HG03378 (cell line): ENCODE data around the gene PNPLA3.

Experiments used
- ATAC-seq: cut with Tn5 transposase; IDR thresholded peaks from one replicate; pipeline ENCODE4 v1.9.1; 2021; ENCODE audit warnings: mild to moderate bottlenecking, moderate library complexity; ENCODE audit not compliant: unreplicated experiment

PNPLA3 gene

GRCh38 chr22:43988116-43988820, 64.7 kb downstream of the PNPLA3 start:
- no peak for ATAC-seq

DNA sequence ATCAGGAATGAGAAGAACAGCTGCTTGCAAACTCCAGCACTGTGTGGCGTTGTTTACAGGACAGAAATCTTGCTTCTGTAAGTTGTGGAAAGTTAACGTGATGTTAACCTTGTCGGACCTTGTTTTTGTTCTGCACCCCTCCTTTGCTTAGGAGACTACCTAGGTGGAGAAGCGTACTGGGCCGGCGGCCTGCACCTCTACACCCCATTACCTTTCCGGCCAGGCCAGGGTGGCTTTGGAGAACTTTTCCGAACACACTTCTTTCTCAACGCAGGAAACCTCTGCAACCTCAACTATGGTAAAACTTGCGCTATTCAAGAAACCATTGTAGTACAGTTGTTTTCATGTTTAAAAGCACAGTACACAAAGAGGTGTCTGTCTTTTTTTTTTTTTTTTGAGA, 65.4 kb downstream of the PNPLA3 start:
- ATAC-seq = no peak

- no peak for ATAC-seq
Measured at GRCh38 chr22:43990044-43990443, 66.4 kb downstream of the PNPLA3 start.

- no peak for ATAC-seq
Measured at GRCh38 chr22:43991316-43992020, 67.9 kb downstream of the PNPLA3 start.

DNA sequence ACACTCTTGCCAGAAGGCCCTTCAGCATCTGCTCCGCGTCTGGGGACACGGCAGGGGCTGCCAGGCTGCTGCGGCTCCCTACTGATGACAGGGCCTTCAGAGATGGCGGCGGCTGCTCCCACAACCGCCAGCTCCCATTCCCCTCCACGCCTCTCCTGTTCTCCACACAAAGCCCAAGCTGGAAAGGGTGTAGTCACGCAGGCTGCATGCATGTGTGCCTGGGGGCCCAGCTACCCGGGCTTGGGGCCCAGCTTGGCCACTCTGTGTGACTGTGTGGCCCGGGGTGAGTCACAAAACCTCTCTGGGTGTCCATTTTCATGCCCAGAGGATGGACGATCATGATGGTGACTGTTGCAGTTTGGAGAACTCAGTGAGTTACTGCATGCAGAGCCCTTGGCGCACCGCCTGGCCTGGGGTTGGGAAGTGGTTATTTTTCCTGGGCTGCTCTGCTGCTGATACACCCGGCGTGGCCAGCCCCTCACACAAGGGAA, 68.8 kb downstream of the PNPLA3 start:
- no peak for ATAC-seq

DNA sequence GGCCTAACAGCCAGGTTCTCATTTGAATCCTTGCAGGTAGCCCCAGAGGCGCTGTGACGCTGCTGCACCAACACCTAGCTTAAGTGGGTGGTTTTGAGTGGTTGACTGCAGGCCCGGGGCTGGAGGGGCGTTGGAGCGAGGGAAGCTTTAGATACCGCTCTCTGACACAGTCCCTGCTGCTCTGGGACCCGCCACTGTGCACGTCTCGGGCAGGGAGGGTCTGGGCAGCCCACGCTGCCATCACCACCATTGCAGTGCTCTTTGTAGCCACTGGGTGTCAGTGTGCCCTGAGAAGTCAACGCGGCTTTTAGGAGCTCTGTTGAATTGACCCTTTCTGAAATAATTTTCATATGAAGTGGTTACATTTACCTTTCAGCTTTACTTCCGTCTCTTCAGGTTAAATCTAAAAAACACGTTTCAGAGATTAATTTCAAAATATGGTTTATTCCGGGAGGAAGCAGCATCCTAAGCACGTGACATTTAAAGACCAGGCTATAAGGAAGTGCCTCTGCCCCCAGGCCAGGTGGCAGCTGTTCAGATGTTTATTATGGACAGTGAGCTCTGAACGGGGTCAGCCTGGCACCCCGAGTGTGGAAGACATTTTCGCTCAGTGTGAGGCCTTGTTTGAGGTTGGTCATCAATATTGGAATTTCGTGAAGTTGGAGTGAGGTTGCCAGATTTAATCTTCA, 69.6 kb downstream of the PNPLA3 start:
- ATAC-seq = no peak

DNA sequence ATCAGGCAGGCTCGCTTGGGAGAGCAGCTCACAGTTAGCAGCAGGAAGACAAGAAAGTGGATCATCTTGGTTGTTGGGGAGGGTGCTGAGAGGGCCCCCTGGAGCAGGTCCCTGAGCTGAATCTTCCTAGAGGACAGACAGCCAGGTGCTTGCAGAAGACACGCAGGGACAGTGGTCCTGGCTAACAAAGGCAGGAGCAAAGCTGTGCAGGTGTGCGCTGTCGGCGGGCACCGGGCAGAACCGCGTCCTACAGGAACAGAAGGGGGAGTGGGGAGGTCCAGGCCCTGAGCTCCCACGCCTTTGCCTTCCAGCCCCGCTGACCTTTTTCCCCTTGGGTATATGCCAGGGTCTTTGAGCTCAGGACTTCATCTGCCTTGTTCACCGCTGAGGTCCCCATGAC, 70.4 kb downstream of the PNPLA3 start:
- ATAC-seq = no peak

DNA sequence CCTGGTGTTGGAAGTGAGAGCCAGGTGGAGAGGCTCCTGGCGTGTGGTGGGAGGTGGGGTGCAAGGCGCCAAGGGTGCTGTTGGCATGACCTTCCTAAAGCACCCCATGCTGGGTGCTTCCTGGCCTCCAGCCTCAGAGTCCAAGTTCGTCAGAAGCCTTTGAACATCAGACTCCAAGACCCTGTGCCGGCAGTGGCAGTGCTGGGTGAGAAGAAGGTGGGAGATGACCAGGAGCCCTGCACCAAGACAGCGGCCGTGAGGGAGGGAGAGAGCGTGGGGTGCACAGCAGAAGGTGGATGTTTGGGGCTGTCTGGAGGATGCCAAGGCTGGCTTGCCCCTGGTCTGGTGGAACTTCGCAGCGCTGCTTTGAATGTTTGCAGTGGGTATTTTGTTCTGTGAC, 70.8 kb downstream of the PNPLA3 start:
- no peak for ATAC-seq

GRCh38 chr22:43995057-43995685, 71.6 kb downstream of the PNPLA3 start:
- no peak for ATAC-seq

GRCh38 chr22:43995798-43996169, 72.2 kb downstream of the PNPLA3 start:
- no peak for ATAC-seq

DNA sequence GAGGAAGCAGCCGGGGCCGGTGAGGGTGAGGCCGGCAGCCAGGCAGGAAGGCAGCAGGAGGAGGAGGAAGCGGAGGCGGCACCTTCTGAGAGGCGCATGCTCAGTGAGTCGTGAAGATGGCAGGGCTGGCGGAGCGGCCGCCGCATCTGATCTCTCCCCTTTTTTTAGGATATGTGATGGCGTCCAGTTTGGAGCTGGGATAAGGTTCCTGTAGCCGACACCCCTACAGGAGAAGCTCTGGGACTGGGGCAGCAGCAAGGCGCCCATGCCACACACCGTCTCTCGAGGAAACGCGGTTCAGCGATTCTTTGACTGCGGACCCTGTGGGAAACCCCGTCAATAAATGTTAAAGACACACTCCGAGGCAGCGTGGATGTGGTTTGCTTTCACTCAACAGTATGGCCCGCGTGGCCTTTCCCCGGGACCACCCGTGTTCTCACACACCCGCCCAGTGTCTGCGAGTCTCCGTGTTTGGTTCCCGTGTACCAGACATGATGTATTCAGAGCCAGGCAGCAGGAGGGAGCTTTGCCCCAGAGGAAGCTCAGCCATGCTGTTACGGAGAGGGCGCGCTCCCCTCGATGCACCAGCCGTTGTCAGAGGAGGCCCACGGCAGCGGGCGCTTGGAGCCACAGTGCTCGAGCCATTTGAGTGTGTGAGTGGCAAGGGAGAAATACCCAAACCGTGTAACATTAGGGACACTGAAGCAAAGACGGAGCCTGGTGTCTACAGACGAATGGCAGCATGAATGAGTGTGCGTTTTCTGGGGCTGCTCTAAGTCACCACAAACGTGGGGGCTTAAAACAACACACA, 72.8 kb downstream of the PNPLA3 start:
- no peak for ATAC-seq

- no peak for ATAC-seq
Measured at GRCh38 chr22:43996981-43997265, 73.3 kb downstream of the PNPLA3 start.
